Hippocampal formation (tissue), 2 donors: Measurements from ENCODE around the gene ALK.

ENCODE experiments used
- DNase-seq, 2 donors: peaks; one replicate each; lab custom pipeline; 2025; lab: John Stamatoyannopoulos, UW

ALK gene

DNA sequence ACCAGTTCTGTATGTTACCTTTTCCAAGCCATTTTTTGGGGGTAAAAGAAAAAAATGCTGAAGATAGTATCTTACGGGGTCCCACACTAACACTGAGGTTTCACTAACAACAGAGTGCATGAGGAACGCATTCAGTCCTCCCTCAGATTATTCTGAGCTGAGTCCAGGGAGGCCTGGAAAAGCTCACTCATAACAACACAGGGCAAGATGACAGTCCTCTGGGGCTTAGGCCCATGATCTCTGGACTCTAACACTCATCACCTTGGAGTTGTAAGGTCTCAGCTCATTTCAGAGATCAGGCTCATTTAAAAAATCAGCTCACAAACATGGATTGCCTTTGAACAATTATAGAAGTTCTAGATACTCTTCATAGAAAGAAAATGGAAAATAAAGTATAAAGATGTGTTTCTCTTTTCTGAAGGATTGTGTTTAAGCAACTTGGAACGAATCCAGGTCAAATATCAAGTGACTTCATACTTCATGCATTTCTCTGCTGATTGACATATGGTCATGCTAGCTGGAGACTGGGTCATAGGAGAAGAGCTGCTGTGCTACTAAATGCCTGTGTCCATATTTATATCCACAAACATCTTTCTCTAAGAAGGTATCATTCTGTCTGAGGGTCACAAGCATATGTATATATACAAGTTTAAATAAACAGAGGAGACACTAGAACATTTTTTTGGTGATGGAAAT lies 265.8 kb downstream of the ALK start:
- no peak for DNase-seq

DNA sequence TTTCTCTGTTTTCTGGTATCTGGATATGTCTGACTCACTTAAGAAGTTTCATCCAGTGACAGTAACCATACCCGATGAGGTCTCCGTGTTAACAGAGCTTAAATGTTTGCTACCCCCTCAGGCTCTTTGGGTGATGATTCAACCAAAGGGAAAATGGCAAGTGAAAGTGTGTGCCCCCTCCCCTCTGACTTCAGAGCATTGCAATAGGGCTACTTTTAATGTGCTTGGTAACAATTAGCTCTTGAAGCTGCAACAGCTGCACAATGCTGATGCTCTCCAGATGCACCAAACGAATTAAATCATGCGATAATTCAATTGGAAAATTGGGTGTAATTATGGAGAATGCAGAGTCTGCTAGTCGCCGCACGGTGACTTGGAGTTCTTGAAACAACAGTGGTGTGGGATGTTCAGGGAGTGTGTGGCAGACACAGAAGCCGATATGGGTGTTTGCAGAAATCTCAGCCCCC lies 270.7 kb downstream of the ALK start:
- no peak for DNase-seq

DNA sequence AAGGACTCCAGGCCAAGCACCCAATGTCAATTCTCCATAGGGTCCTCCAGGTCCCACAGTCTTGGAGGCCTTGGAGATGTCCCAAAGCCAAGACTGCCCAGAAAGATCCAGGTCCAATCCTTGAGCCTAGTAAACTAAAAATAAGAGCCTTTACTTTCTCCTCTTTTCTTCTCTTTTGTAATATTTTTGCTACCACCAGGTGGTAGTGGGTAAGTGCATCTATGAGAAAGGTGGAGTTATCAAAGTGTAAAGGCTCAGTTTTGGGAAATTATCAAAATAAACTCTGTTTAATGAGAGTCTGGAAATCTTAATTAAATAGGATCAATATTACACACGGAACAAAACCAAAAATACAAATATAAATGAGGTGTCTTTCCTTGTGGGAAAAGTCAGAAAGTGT lies 276.4 kb downstream of the ALK start:
- no peak for DNase-seq

DNA sequence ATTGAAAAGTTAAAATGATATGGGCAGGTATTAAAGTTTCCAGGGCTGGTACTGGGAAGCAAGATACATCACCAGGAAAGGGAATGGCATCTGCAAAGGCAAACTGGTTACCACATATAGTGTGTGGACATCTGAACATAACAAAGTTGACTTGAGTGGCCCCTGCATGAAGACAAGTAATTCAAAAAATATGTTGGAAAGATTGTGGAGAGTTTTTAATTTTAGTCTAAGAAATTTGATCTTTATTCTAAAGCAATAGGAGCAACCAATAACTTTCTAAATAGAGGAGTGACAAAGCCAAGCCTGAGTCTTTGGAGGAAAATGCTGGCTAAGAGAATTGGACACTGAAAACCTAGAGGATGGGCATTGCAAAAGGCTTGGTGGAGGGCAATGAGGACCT lies 278.2 kb downstream of the ALK start:
- no peak for DNase-seq

DNA sequence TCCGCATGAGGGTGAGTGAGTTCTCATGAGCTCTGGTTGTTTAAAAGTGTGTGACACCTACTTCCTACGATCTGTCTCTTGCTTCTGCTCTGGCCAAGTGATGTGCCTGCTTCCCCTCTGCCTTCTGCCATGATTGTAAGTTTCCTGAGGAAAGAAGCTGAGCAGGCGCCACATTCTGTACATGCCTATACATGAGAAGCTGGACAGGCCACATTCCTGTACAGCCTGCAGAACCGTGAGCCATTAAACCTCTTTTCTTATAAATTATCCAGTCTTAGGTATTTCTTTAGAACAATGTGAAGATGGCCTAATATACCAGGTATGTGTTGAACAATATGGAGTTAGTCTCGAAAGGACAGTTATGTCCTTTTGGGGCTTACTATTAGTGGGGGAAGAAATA lies 281.0 kb downstream of the ALK start:
- no peak for DNase-seq

DNA sequence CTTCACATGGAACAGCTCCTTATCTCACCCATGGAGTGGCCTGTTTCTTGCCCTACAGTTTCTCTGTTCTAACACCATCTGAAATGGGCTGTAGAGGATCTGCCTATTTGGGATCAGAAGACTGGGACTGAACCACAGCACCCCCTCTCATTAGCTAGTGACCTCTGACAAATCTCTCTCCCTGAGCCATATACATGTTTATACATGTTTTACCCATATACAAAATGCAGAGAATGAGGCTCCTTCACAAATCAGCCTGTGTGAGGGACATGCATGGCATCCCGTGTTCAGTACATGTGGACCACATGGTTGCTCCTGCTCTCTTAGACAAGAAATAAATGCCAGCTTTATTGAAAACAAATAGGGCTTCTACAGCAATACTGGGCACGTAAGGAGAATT lies 282.7 kb downstream of the ALK start:
- DNase-seq = no peak

DNA sequence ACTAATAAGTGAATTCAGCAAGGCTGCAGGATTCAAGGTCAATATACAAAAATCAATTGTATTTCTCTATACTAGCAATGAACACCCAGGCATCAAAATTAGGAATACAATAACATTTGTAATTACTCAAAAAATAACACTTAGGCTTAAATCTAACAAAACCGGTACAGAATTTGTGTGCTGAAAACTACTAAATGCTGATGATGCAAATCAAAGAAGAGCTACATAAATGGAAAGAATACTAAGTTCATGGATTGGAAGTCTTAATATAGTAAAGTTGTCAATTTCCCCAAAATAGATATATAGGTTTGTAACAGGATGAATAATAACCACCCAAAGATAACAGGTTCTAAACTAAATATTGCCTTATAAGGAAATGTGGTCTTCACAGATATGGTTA lies 286.5 kb downstream of the ALK start:
- no peak for DNase-seq

DNA sequence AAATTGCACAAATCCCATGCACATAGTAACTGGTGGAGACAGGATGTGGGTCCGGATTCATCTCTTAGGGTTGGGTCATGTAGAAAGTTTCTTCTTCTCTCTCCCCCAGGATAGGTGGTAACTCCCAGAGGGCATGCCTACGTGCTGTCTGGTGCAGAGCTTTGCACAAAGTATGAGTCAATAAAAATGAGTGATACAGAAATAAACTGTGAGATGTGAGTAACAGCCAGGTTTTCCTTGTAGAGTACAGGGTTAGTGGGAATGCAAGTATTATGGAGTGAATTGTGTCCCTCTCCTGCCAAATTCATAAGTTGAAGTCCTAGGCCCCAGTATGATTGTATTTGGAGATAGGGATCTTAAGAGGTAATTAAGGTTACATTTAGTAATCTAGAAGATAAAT lies 289.4 kb downstream of the ALK start:
- DNase-seq = no peak

DNA sequence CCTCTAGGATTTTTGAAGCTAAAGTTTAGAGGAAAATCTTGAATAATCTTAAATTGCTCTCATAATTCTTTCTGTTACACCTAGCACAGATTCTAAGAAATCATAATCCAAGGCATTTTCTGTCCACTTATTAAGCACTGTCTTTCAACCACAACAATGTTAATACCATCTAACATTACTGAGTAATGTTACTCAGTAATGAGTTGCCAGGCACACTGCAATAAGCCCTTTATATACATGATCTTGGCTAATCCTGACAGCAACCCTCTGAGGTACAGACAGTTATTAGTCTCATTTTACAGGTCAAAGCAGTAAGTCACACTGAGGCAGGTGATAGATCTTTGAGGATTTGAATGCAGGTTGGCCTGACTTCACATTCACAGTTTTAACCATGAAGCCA lies 291.9 kb downstream of the ALK start:
- DNase-seq = no peak

DNA sequence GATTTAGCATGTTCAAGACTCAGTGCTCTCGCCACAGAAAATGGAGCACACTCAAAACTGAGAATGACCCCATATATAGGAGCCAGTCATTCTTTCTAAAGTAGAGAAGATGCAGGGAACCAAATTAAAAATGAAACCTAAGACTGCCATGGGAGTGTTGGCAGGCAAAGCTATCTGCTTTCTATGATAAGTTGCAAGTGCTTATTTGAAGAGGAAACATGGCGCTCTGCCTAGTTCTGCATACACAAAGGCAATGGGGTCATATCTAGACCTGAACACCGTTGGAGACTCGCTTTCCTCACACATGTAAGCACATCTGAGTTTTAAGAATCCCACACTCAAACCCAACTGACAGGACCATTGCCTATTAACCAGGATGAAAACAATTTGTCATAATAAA lies 292.5 kb downstream of the ALK start:
- no peak for DNase-seq

DNA sequence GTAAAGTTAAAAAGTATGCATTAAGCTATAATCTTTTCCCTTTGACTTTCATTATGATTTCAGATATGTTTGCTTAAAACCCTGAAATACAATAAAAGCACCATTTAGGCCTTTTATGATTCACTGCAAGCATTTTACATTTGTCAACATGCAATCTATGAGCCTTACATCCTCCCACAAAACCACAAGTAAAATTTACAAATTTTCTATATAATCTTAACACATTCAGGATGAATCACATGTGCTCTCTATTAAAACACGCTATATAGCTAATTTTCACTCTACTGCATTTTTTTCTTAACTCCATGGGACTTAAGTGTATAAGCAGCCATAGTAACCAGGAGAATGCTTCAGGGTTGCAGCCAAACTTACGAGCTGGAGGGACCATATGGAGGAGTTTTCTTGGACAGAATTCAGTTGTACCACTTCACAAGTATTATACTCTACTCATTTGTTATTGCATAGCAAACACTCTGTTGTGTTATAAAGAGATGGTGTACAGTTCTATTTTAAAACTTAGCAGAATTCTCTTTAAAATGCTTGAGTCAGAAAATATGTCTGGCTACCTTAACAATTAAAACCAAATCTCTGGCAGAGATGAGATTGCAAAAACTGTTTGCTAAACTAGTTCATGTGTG lies 293.2 kb downstream of the ALK start:
- DNase-seq = peak in 1 of 2 donors; percentile 33

DNA sequence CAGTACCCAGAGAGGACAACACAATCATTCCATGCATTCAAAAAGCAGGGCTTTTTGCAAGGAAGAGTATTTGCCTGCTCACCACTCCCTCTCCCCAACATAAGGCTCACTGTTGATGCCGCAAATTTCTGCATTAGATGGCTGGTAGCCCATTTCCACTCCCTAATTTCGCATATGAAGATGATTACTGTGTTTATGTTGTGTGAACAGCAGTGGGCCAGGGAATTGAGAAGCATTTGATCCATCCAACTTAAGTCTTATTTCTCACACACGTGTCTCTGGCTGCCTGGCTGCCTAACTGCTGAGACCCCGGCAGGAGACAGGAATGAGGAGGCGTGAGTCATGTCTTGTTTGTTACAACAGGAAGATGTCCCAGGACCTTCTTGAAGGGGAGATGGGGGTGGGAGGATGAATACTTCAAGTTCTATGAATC lies 294.1 kb downstream of the ALK start:
- no peak for DNase-seq

DNA sequence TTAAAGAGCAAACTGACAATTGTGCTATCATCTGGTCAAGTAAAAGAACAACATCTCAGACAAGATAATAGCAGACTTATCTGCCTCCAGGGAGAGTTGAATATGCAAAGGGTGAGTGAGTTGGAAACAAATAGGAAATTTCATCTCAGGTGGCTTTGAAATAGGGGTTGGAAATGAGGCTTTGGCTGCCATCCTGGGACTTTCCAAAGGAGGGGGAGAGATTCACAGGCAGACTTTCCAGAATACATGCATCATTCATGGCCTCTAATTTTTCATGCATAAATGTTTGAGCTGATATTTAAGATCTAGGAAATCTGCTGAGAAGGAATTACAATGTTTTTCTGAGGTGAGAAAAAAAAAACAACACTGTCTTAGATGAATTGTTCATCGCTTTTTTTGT lies 300.5 kb downstream of the ALK start:
- DNase-seq = no peak

DNA sequence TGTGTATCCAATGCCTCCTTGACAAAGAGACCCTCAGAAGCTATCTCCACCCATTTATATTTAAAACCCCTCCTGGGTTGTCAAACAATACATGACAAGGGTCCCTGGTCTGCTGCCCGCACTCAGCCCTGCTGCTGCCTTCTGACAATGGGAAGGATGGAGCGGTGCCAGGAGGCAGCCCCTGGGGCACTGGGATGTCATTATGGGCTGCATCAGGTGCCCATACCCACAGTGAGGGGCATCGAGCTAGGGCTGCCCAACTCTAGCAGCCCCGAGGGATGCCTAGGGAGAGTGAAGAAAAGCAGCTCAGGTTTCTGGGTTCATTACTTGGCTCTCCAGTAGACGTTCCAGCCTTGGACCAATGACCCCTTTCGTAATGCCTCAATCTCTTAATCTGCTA lies 301.7 kb downstream of the ALK start:
- DNase-seq = no peak

DNA sequence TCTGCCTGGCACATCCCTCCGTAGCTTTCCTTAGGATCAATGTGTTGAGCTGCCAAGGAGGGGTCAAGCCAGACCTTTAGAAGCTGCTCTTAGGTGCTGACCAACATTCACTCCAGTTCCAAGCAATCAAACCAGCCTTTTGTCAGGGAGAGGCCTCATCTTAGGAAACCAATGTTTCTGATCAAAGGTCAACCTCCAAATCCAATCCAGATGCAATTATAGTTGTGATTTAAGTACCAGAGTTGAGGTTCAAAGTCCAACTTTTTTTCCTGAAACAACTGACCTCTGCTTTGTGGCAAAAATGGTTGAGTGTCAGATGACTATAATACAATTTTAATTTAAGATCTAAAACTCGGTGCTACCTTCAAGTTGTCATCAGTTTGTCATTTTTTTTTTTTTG lies 303.4 kb downstream of the ALK start:
- no peak for DNase-seq

DNA sequence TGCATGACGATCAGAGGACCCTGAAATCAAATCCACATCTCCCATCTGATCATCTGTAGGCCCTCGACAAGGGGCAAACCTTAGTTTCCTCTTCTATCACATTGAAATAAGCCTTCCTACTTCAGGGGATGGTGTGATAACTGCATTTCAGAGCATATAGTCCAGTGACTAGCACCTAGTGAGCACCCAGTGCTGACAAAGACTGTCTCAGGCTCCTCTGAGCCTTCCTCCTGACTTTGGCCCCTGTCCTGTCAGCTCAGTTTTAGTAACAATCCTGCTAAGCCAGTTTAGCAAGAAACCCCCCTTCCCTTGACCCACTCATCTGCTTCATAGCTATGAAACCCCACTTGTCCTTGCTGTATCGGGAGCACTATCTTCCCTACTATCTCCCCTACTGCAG lies 304.0 kb downstream of the ALK start:
- DNase-seq = no peak

DNA sequence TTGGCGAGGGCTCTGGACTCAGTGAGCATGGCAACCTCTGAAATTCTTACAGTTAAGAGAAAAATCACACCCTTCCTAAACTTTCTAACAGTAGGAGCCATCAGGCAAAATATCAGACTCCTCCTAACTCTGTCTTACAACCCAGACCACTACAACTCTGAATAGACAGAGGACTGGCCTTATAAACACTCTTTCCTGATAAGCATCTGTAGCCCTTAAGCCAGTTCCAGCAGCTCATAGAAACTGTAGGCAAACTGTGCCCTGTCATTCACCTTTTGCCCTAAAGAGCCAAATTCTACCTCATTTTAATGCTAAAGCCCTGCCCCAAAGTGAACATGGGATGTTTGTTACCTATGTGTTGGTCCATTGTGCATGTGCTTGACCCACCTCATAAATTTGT lies 304.8 kb downstream of the ALK start:
- no peak for DNase-seq

DNA sequence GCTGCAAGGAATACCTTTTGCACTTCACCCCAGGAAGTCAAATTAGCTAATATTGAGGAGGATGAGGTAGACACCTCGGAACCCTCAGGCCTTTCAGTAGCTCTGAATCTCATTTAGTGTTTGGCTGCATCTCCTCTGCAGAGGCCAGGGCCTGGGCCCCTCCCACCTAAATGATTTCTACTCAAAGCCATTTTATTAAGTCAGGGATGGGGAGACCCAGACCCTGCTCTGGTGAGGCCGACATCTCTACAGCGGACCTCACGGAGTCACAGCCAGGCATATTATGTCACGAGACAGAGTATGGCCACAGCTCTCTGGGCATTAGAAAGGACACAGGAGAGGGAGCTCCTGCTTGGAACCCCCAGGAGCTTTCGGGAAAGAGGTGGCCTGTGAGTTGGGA lies 305.5 kb downstream of the ALK start:
- DNase-seq = no peak

DNA sequence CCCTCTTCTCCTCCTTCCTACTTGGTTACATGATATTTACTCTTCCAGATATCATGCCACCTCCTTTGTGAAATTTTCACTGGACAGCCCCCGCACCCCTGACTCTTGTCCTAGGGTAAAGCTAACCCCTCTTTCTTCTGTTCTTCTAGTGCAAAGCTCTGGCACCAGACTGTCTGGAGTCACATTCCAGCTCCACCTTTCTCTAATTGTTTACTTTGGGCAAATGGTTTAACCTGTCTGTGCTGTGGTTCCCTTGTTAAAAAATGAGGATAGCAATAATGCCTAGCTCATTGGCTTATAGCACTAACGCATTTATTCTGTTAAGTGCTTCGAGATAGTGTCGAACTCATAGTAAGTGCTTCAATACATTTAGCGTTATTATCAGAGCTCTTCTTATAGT lies 306.2 kb downstream of the ALK start:
- no peak for DNase-seq

DNA sequence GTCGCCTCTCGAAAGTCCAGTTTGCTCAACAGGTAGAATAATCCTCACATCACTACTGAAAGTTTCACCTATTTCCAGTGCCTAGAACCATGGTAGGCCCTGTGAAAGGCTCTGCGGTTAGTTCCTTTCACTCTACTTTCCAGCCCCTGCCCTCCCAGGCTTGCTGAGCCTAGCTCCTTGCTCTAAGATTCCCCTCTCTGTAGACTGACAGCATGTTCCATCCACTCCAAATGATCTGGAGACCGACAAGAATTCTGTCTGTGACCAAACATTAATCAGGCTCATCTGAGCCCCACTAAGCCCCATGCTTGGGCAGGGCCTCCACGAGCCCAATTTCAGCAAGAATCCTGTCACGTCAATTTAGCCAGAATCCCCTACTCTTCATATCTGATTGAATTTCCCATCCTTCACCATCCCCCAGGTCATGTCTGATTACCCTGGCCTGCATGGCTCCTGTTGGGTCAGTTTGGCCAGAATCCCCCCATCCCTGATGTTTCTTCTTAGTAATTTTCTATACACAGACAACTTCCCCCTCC lies 307.0 kb downstream of the ALK start:
- DNase-seq = no peak

DNA sequence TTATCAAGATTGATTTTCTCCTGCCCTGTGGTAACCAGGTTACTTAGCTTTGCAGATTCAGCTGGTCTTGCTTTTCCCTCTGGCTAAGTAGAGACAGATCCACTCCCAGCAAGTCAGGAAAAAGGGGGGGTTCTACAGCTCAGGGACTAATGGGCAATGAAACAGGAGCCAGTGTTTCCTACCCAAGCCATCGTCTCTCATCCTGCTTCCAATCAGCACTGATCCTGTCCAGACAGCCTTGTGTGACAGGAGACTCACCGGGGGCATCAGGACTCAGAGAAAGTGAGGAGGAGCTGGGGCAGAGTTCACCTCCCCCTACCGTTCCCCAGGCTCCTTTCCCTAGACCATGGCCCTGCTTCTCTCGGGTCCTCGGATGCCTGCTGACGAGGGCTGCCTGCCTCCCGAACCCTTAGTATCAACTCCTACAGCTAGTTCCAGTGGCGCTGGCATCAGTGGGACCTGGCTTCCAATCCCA lies 307.6 kb downstream of the ALK start:
- no peak for DNase-seq

DNA sequence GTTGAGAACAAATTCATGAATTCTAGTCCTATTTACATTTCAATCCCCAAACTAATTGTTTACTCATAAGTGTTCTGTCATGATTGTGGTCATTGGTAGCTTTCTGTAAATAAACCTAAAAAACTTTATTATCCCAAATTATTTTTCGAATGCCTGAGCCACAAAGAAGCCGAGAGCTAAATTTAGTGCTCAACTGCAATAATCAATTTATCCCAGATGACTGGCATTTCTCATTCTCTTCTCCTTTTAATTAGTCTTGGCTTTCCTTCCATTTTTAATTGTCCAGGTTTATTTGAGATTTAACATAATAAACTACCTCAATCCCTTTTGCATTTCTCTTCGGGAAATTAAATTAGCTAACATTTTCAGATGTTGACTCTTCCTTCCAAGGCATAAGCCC lies 308.3 kb downstream of the ALK start:
- no peak for DNase-seq

DNA sequence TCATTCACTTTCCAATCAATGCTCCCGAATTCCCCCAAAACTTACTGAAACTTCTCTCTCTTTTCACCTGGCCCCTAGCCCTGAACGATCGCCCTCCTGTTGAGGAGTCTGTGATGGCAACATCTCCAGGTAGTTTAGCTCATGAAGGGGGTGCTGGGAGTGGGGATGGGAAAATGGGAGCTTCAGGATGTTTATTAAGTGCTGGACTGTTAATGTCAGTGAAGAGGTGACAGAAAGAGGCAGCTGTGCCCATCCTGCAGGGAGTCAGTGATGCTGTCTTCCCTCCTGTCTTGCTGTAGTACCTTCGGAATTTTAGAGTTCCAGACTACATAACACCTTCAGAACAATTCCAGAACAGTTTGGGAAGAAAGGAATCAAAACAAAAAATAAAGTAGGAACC lies 308.8 kb downstream of the ALK start:
- no peak for DNase-seq

DNA sequence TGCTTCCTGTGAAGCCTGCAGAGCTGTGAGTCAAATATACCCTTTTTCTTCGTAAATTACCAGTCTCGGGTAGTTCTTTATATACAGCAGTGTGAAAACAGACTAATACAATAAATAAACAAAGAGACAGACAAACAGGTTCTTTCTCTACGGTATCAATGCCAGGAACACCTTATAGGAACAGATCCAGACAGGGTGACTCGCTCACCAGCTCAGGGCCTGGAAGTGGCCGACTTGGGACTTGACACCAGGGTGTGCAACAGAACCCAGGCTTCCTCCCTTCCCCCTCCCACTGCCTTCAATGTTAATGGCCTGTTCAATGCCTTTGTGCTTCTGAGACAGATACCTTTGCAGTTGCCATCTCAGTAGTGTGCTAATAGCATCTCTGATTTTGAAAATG lies 309.5 kb downstream of the ALK start:
- no peak for DNase-seq
